Activated T-helper 9 cell treated with anti-CD3 and anti-CD28 coated beads, Interleukin-2, amount 50 U/mL, for 16 hours (primary cell): Measurements from ENCODE around the gene PIEZO1.
A peak's percentile ranks its signal among the peaks of the same experiment; 100 is the strongest.
"Not testable (repeated sequence)": the region's sequence is repeated elsewhere in the genome, so short reads cannot be mapped to it uniquely, and the experiment has no call there.

Experiments used
- DNase-seq: peaks from one replicate; pipeline ENCODE4 v3.0.0-alpha.2; 2020; ENCODE audit warnings: low read depth

Gene PIEZO1

GRCh38 chr16:88782454-88783390 is 2.3 kb downstream of the PIEZO1 start:
- DNase-seq = peak; percentile 77

- peak; percentile 67 for DNase-seq
Measured at GRCh38 chr16:88781140-88782077, 3.6 kb downstream of the PIEZO1 start.

GRCh38 chr16:88780142-88781062 is 4.6 kb downstream of the PIEZO1 start:
- no peak for DNase-seq

GRCh38 chr16:88779406-88780141 is 5.4 kb downstream of the PIEZO1 start:
- no peak for DNase-seq

- no peak for DNase-seq
Measured at GRCh38 chr16:88778541-88779065, 6.4 kb downstream of the PIEZO1 start.

- no peak for DNase-seq
Measured at GRCh38 chr16:88778271-88778525, 6.8 kb downstream of the PIEZO1 start.

GRCh38 chr16:88777471-88778270 is 7.3 kb downstream of the PIEZO1 start:
- no peak for DNase-seq

- DNase-seq = no peak
Measured at GRCh38 chr16:88775825-88776224, 9.2 kb downstream of the PIEZO1 start.

GRCh38 chr16:88774544-88775393 is 10.3 kb downstream of the PIEZO1 start:
- no peak for DNase-seq

- DNase-seq = no peak
Measured at GRCh38 chr16:88773812-88774291, 11.2 kb downstream of the PIEZO1 start.

GRCh38 chr16:88772871-88773811 is 11.9 kb downstream of the PIEZO1 start:
- DNase-seq = no peak

- DNase-seq = not testable (repeated sequence)
Measured at GRCh38 chr16:88771781-88772180, 13.2 kb downstream of the PIEZO1 start.

- DNase-seq = no peak
Measured at GRCh38 chr16:88771294-88771772, 13.7 kb downstream of the PIEZO1 start.

GRCh38 chr16:88770461-88771293 is 14.3 kb downstream of the PIEZO1 start:
- DNase-seq = no peak

- no peak for DNase-seq
Measured at GRCh38 chr16:88769617-88770460, 15.2 kb downstream of the PIEZO1 start.
